HT1080 (cell line): ENCODE results near the gene TNRC6B. TPM values are rescaled to one million over a fixed set of nuclear protein-coding genes. Genes with fewer than 3 reads are reported as not detected.

Experiments
- DNase-seq: peaks from one replicate; pipeline ENCODE4 v3.0.0-alpha.2; 2015; ENCODE audit warnings: low read depth
- total RNA-seq: library from RNA; depleted of rRNA; stranded (reverse); fragments of >200 nt; shearing (Covaris generic); gene quantifications from 2 replicates; pipeline ENCODE4 v1.2.3, GENCODE V29; 2014

Gene TNRC6B
- total RNA-seq, 1 experiment from 2014 or later, result 19.3 TPM

- no peak for DNase-seq
These were observed 147.6 kb downstream of the TNRC6B start for GRCh38 chr22:40325315-40325714.

- peak; percentile 56 for DNase-seq
These were observed 149.4 kb downstream of the TNRC6B start for GRCh38 chr22:40326905-40327735.

- no peak for DNase-seq
These were observed 151.1 kb downstream of the TNRC6B start for GRCh38 chr22:40328546-40329456.

GRCh38 chr22:40329466-40329865 lies 151.7 kb downstream of the TNRC6B start:
- DNase-seq, result no peak

- DNase-seq, result no peak
These were observed 152.4 kb downstream of the TNRC6B start for GRCh38 chr22:40330086-40330485.

- DNase-seq, result no peak
These were observed 152.9 kb downstream of the TNRC6B start for GRCh38 chr22:40330615-40331014.

GRCh38 chr22:40331706-40332105 lies 154.0 kb downstream of the TNRC6B start:
- DNase-seq, result no peak

GRCh38 chr22:40332319-40332781 lies 154.6 kb downstream of the TNRC6B start:
- no peak for DNase-seq

GRCh38 chr22:40334060-40334459 lies 156.3 kb downstream of the TNRC6B start:
- DNase-seq, result no peak

- DNase-seq, result no peak
These were observed 157.2 kb downstream of the TNRC6B start for GRCh38 chr22:40334899-40335298.

- DNase-seq, result no peak
These were observed 157.6 kb downstream of the TNRC6B start for GRCh38 chr22:40335358-40335757.

GRCh38 chr22:40340044-40340443 lies 162.3 kb downstream of the TNRC6B start:
- no peak for DNase-seq

GRCh38 chr22:40341604-40342003 lies 163.9 kb downstream of the TNRC6B start:
- no peak for DNase-seq

GRCh38 chr22:40342521-40342920 lies 164.8 kb downstream of the TNRC6B start:
- no peak for DNase-seq

- peak; percentile 67 for DNase-seq
These were observed 167.5 kb downstream of the TNRC6B start for GRCh38 chr22:40345271-40345670.

GRCh38 chr22:40345815-40346184 lies 168.1 kb downstream of the TNRC6B start:
- DNase-seq, result no peak

- DNase-seq, result peak; percentile 84
These were observed 168.7 kb downstream of the TNRC6B start, which contains the start of gene ADSL for GRCh38 chr22:40346185-40347118. Gene ADSL, plus strand, starts transcription at chr22:40346500. Its CDS starts 59 bp downstream, at chr22:40346559.

GRCh38 chr22:40347300-40347699 lies 169.6 kb downstream of the TNRC6B start:
- DNase-seq, result no peak

- DNase-seq, result peak; percentile 55
These were observed 170.4 kb downstream of the TNRC6B start for GRCh38 chr22:40348025-40348658.

- DNase-seq, result no peak
These were observed 175.0 kb downstream of the TNRC6B start for GRCh38 chr22:40352763-40353162.
